HG02870 (cell line): Measurements from ENCODE around the gene HABP2.

Source experiments
- ATAC-seq: cut with Tn5 transposase; IDR thresholded peaks from one replicate; pipeline ENCODE4 v1.9.1; 2021; ENCODE audit warnings: mild to moderate bottlenecking, moderate library complexity; ENCODE audit not compliant: unreplicated experiment

Gene HABP2

GRCh38 chr10:113525713-113526112 is 27.1 kb upstream of the HABP2 start:
- ATAC-seq = no peak

DNA sequence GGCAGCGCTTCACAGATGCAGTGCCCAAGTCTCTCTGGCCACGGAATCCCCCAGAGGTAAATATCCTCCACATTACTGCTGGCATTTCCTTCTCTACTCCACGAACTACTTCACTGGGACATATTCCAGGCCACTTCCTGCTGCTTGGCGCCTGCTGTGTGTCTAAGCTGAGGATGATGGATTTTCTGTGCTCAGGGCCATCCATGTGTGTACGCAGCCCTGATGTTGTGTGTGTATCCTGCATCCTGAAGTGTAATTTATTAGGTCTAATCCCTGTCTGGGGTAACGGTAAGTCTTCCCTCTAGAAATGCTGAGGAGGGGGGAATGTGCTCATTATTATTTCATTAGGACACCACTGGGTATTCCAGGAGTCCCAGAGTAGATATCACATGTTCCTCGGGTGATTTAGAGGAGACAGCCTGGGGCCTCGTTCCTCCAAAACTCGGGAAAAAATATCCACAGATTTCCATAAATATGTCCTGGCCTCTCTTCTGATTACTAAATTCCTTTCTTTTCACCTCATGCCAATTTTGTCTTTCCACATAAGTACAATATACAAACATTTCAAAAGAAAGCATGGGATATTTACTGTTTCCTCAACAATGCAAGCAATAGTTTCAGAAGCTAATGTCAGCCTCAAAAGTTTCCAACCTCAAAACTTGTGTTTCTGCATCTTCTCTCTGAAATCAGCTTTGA is 25.5 kb upstream of the HABP2 start:
- no peak for ATAC-seq

- no peak for ATAC-seq
These were observed 24.0 kb upstream of the HABP2 start for GRCh38 chr10:113528876-113529275.

DNA sequence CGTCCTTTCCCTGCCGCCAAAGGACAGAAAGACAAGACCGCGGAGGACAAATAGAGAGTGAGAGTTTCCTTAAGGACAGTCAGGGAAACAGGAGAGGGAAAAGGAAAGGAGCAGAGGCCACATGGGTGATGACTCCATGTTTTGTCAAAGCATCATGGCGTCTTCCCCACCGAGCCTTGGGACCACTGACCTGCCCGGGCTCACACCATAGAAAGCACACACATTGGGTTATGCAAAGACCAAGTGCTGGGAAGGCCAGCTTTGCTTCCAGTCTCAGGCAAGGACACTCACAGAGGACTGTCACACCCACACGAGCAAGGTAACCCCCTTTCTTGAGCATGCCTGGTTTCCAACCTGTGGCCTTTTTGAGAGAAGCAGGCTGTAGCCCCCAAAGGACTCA is 23.3 kb upstream of the HABP2 start:
- no peak for ATAC-seq

DNA sequence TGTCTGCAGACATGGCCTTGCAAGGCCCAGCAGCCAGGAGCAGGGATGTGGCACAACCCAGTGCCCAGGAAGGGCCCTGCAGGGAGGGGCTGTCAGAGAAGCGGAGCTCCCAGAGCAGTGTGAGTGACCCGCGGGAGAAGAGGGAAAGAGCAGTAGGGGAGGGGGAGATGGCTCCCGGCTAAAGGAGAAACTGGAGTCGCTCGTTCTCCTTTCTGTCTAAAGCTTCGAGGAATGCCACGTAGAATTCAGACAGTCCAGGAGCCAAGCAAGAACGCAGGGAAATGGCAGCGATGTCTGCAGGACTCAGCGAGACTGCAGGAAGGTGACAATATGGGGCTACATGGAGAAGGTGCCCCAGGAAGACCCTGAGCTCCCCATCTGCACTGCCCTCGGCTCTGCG is 22.4 kb upstream of the HABP2 start:
- no peak for ATAC-seq

- ATAC-seq = no peak
These were observed 20.1 kb upstream of the HABP2 start for GRCh38 chr10:113532724-113533123.

- ATAC-seq = no peak
These were observed 19.1 kb upstream of the HABP2 start for GRCh38 chr10:113533801-113534200.

DNA sequence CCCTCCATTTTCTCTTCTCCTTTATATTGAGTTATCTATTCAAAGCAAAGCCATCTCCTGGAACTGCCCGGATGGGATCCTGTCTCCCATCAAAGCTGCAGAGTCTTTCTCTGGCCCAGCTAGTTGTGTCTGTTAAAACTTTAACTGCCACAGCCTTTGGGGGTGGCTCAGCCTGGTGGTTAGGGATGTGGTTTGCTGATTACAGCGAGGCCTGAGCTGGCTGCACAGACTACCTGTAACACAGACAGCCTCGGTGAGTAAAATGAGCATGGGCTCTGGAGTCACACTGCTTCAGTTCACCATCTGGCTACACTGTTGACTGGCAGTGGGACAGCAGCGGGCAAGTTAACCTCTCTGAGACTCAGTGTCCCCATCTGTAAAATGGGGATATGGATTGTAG is 18.4 kb upstream of the HABP2 start:
- no peak for ATAC-seq

GRCh38 chr10:113537672-113538071 is 15.2 kb upstream of the HABP2 start:
- ATAC-seq = no peak

GRCh38 chr10:113538151-113538550 is 14.7 kb upstream of the HABP2 start:
- no peak for ATAC-seq

- no peak for ATAC-seq
These were observed 13.1 kb upstream of the HABP2 start for GRCh38 chr10:113539789-113540188.

DNA sequence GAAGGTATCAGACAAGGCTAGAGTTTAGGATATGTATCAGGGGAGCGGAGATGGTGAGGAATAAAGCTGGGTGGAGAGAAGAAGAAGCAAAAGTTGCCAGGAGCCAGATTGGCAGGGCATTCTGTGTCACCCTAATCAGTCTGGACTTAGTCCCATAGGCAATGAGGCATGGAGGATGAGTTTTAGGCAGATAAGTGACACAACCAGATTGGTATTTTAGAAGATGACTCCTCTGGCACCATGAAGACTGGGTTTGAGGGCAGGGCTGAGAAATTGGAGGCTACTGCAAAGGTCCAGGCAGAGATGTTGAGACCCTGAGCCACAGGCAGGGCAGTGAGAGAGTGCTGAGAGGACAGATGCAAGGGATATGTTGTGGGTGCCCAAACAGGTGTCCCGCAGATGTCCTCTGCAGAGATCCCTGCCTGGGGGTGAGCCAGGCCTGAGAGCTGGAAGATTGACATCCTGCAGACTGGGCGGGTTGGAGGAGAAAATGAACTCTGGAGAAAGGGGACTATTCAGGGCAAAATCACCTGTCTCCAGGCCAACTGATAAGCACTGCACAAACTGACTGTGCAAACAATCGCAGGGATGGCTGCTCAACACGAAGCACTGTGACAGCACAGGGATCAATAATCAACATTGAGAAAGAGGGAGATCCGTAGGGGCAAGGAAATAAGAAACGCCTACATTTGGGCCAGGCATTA is 11.9 kb upstream of the HABP2 start:
- no peak for ATAC-seq

DNA sequence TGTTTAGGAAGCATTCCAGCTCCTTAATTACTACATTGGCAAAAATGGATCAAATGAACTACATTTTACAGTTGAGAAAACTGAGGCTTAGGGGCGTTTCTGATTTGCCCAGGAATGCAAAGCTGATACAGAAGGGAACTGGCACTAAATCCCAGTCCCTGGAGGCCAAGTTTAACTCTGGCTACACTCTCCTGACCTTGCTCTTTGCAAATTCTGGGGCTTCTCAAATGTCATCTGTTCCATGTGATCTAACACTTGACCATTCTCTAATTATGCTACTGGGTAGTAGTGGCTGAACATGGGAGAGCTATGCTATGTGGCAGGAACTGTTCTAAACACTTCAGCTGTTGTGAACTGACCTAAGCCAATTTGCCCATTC is 11.3 kb upstream of the HABP2 start:
- no peak for ATAC-seq

DNA sequence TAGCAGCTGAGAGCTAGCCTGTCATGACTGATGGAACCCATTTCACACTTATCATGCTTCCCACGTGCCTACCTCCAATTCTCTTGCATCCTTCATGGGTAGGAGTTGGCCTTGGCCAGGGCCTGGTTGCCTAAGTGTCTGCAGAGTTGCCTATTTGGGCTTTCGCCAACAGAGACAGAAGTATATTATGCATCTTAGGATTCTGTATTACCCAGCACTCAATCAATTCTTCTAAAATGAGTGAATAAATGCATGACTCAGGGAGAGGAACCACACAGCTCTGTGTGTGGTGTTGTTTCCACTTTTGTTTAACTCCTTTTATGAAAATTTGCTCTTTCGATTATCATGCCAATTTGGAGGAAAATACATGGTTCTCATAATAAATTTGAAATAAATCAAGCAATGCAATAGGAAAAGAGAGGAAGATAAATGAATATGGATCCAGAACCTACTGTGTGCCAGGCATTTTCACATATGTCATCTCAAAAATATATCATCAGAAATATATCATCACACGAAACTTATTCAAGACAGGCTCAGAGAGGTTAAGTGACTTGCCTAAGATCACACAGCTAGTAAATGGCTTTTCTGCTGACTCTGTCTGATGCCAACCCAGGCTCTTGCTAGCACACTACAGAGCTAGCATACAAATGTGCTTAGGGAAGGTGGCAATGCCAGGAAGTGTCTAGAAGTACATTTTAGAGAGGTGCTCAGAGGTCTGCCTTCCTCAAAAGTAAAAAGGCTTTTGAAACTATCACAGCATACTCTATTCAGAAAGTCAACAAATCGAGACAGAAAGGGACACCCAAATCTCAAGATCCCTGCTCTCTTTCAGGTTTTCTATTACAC is 9.5 kb upstream of the HABP2 start:
- no peak for ATAC-seq

GRCh38 chr10:113544392-113544791 is 8.5 kb upstream of the HABP2 start:
- ATAC-seq = no peak

- no peak for ATAC-seq
These were observed 5.4 kb upstream of the HABP2 start for GRCh38 chr10:113547426-113547825.

DNA sequence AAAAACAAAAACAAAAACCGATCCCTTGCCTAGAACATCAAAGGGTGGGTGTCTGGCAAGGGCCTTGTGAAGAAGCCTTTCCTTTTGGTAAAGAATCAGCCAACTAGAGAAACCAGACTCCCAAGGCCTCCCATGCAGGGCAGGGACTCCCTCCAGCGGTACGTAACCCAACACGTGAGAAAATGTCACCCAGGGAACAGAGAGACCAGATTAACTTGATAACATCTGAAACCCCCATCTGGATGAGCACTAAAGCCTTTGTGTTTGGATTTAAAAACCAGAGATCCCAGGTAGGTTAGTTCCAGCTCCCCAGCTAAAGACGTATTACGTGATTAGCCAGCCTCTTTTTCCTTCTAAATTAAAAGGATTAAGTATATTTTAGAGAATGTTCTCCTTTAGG is 3.0 kb upstream of the HABP2 start:
- no peak for ATAC-seq

GRCh38 chr10:113550365-113550764 is 2.5 kb upstream of the HABP2 start:
- no peak for ATAC-seq

DNA sequence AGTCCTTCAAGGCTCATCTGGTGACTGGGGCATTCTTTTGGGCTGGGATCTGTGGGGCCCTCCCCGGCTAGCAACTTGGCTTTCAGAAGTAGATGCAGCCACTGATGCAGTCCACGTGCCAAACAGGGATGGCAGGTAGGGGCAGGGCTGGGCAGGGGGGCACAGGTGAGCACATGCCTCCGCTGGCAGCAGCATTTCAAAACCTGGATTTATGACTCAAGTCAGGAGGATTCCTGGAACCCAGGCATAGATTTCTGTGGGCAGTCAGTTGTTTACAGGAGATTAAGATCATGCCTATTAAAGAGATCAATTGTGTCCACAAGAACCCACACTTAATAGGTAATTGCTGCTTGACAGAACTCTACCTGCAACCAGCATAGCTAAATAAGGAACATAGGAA is 839 bp upstream of the HABP2 start:
- no peak for ATAC-seq

GRCh38 chr10:113553149-113553548 is 296 bp downstream of the HABP2 start:
- no peak for ATAC-seq

DNA sequence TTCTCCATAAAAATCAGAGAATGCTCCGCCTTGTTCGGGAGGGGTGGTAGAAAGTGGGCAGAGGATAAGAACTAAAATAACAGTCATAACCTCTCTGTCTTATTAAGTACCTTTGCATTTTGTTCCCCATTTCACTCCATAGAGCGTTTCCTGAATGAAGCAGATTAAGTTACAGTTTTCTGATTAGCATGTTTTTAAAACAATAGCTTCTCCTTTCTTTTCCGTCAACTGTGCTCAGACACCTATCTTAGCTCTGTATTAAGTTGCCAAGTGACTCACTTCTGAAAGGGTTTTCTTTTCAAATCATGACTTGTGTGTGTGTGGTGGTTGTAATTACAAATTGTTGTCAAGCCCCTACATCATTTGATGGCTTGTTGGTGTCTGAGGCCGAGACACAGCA is 1.4 kb downstream of the HABP2 start:
- ATAC-seq = no peak

DNA sequence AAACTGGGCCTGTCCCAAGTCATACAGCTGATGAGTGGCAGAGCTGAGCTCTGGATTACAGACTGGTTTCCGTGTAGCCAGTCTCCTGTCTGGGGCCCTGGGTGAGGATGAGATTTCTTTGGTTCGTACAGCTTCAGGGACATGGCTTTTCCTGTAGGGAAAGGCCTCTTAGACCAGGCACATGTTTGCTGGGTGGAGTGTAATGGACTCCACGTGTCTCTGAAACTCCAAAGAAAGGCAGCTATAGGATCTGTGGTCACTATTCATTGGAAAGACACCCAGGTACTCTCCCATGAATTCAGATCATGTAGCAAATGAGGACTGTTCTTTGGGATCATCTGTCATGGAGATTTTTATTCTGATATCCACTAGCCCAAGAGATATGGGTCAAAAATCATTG is 2.4 kb downstream of the HABP2 start:
- no peak for ATAC-seq
